Stimulated activated CD8-positive, alpha-beta memory T cell treated with anti-CD3 and anti-CD28 coated beads, Interleukin-4, amount 100 ng/mL, for 1 hour (primary cell): ENCODE measurements around the gene ABCA2.
A peak's percentile ranks its signal among the peaks of the same experiment; 100 is the strongest.

ENCODE experiments used
- DNase-seq, 2 donors: peaks; one replicate each; pipeline ENCODE4 v3.0.0-alpha.2; 2020; ENCODE audit warnings: low read depth in 2 of 2, low spot score in 1 of 2

Gene ABCA2

GRCh38 chr9:137000177-137000930 lies 27.7 kb downstream of the ABCA2 start:
- no peak for DNase-seq

- no peak for DNase-seq
These were observed 30.2 kb downstream of the ABCA2 start for GRCh38 chr9:136997830-136998234.

GRCh38 chr9:136997371-136997770 lies 30.7 kb downstream of the ABCA2 start:
- DNase-seq = no peak

GRCh38 chr9:136996361-136997292 lies 31.4 kb downstream of the ABCA2 start, which contains the start of gene CLIC3:
CLIC3 (minus strand) TSS chr9:136996568; CDS start chr9:136996543, 25 bp downstream.
- DNase-seq = peak; percentile 30 to 35

- no peak for DNase-seq
These were observed 32.2 kb downstream of the ABCA2 start for GRCh38 chr9:136995772-136996311.

GRCh38 chr9:136995362-136995761 lies 32.7 kb downstream of the ABCA2 start:
- no peak for DNase-seq

- DNase-seq = no peak
These were observed 33.2 kb downstream of the ABCA2 start for GRCh38 chr9:136994888-136995230.

GRCh38 chr9:136994180-136994887 lies 33.7 kb downstream of the ABCA2 start:
- no peak for DNase-seq

- no peak for DNase-seq
These were observed 35.1 kb downstream of the ABCA2 start for GRCh38 chr9:136992819-136993369.

- peak; percentile 88 to 89 for DNase-seq
These were observed 35.8 kb downstream of the ABCA2 start, which contains the start of gene PAXX for GRCh38 chr9:136991993-136992818. PAXX (plus strand) TSS chr9:136992422; CDS start chr9:136992444, 22 bp downstream.

GRCh38 chr9:136990242-136990911 lies 37.7 kb downstream of the ABCA2 start:
- no peak for DNase-seq

GRCh38 chr9:136988872-136989271 lies 39.2 kb downstream of the ABCA2 start:
- no peak for DNase-seq

- no peak for DNase-seq
These were observed 42.2 kb downstream of the ABCA2 start for GRCh38 chr9:136985853-136986252.

- no peak for DNase-seq
These were observed 42.9 kb downstream of the ABCA2 start for GRCh38 chr9:136985027-136985602.

- DNase-seq = no peak
These were observed 43.5 kb downstream of the ABCA2 start for GRCh38 chr9:136984464-136985026.

- DNase-seq = no peak
These were observed 44.3 kb downstream of the ABCA2 start for GRCh38 chr9:136983656-136984314.

GRCh38 chr9:136983167-136983566 lies 44.9 kb downstream of the ABCA2 start:
- no peak for DNase-seq
